ENCODE data around the gene LYRM7.
"Not testable (repeated sequence)": the region's sequence is repeated elsewhere in the genome, so short reads cannot be mapped to it uniquely, and the experiment has no call there.

The LYRM7 gene

GRCh38 chr5:131182839-131183238 lies 12.1 kb downstream of the LYRM7 start:
- no peak for DNase-seq

GRCh38 chr5:131185523-131186104 lies 14.9 kb downstream of the LYRM7 start:
- DNase-seq: no peak

- DNase-seq: no peak
Observed at GRCh38 chr5:131186561-131187256, 16.0 kb downstream of the LYRM7 start.

GRCh38 chr5:131193106-131193505 lies 22.4 kb downstream of the LYRM7 start:
- DNase-seq: no peak

- DNase-seq: not testable (repeated sequence)
Observed at GRCh38 chr5:131193897-131194296, 23.2 kb downstream of the LYRM7 start.

- no peak for DNase-seq
Observed at GRCh38 chr5:131194725-131195124, 24.0 kb downstream of the LYRM7 start.

- no peak for DNase-seq
Observed at GRCh38 chr5:131195696-131196095, 25.0 kb downstream of the LYRM7 start.

- no peak for DNase-seq
Observed at GRCh38 chr5:131196331-131196730, 25.6 kb downstream of the LYRM7 start.

GRCh38 chr5:131198625-131199024 lies 27.9 kb downstream of the LYRM7 start:
- no peak for DNase-seq

- DNase-seq: no peak
Observed at GRCh38 chr5:131200560-131200959, 29.8 kb downstream of the LYRM7 start.

- DNase-seq: no peak
Observed at GRCh38 chr5:131204964-131205363, 34.2 kb downstream of the LYRM7 start.

- DNase-seq: no peak
Observed at GRCh38 chr5:131206061-131206460, 35.3 kb downstream of the LYRM7 start.

GRCh38 chr5:131206772-131207171 lies 36.0 kb downstream of the LYRM7 start:
- no peak for DNase-seq

- peak in 1 of 2 donors; percentile 3 for DNase-seq
Observed at GRCh38 chr5:131209175-131209505, 38.4 kb downstream of the LYRM7 start.

GRCh38 chr5:131209506-131210150 lies 38.9 kb downstream of the LYRM7 start:
- peak; percentile 54 to 56 for DNase-seq

- no peak for DNase-seq
Observed at GRCh38 chr5:131210151-131210510, 39.4 kb downstream of the LYRM7 start.

- no peak for DNase-seq
Observed at GRCh38 chr5:131211669-131212068, 40.9 kb downstream of the LYRM7 start.

- DNase-seq: no peak
Observed at GRCh38 chr5:131212471-131213021, 41.8 kb downstream of the LYRM7 start.

GRCh38 chr5:131214609-131215227 lies 44.0 kb downstream of the LYRM7 start:
- DNase-seq: no peak

GRCh38 chr5:131217791-131218190 lies 47.0 kb downstream of the LYRM7 start:
- DNase-seq: no peak

GRCh38 chr5:131218392-131218791 lies 47.6 kb downstream of the LYRM7 start:
- no peak for DNase-seq

GRCh38 chr5:131220566-131220965 lies 49.8 kb downstream of the LYRM7 start:
- no peak for DNase-seq

GRCh38 chr5:131221008-131221703 lies 50.4 kb downstream of the LYRM7 start:
- no peak for DNase-seq

Data from activated CD4-positive, alpha-beta T cell treated with anti-CD3 and anti-CD28 coated beads for 4 hours (primary cell).